ENCODE measurements around the gene MYLK4. TPM values are rescaled to one million over a fixed set of nuclear protein-coding genes. Genes with fewer than 3 reads are reported as not detected.

MYLK4 gene
- total RNA-seq, 2 experiments from 2014 or later: 0.07 TPM; not detected in 1

DNA sequence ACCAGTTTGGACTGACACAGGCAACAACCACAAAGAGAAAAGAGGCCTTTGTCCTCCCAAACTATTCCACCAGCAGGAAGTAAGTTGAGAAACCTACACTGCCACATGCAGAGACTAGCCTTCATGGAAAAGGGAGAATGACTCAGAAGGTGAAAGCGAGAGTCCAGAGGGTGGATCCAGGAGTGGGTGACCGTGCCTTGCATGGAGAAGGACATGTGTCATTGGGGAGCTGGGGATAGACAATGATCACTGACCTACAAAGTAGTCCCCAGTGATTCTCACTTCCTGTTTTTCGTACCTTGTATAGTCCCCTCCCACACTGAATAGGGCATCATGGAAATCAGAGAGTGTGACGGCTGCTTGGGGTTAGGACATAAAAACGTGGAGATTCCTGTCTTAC, 91.9 kb downstream of the MYLK4 start:
- H3K4me1 Mint-ChIP-seq (ENCODE audit: low read depth): peaks cover 9% of the 10 kb centered on the region
- intact Hi-C loops (cut with micrococcal nuclease): no loop called here
- DNase-seq: no peak
- H3K9me3 Mint-ChIP-seq: no peaks in the 10 kb centered on the region
- no peaks in the 10 kb centered on the region for H3K36me3 Mint-ChIP-seq (ENCODE audit: low read depth)
- CTCF ChIA-PET: no interaction called here
- no peak overlapping the region for H3K4me3 Mint-ChIP-seq
- H3K27ac Mint-ChIP-seq: no peak overlapping the region
- H3K27me3 Mint-ChIP-seq (ENCODE audit: low read depth): no peaks in the 10 kb centered on the region

DNA sequence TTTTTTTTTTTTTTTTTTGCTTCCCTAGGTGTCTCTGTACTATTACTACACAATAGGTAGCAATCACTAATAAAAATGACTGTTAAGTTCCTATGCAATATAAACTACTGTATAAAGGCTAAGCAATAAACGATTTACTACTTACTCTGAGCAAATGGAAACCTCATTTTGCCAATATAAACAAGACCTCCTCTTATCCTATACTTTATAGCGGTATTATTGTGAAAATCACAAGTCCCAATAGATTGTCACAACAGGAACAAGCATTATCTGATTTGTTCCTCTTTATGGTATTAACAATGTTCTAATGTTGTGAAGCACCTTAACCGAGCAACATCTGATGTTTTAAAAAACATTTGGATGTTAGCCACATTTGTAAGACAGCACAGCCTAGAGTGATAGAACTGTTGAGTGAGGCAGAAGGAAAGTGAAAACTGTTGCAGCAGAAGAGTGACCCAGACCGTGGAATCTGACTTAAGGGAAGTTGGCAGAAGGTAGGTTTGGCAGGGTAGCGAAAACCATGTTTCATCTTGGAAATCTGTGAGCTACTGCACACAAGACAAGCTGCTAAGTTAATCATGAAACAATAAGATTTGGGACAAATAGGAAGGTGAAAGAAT, 94.2 kb downstream of the MYLK4 start:
- peaks cover 7% of the 10 kb centered on the region for H3K27me3 Mint-ChIP-seq (ENCODE audit: low read depth)
- CTCF ChIA-PET: no interaction called here
- H3K27ac Mint-ChIP-seq: no peak overlapping the region

DNA sequence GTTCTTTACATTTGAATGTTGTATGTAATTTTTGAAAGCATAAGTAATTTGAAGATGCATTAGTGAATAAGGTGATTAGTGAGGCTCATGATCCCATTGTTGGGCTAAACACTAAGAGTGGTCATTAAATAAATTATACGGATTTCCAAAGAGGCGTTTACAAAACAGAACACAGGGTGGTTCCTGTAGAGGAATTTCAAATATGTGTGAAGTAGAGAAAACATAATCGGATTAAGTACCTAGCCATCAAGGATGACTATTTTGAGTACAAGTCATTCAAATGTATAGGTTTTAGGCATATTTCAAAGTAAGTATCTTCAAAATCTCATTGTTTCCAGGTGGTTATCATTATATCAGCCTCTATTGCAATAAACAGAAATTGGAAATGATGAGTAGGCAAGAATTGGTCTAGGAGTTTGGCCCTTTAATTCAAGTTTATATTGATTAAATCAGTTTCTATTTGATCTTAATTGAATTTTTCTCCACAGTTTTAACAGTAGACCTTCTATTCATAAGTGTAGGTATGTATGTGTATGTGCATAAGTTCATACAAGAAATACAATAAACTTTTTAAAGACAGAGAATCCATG, 94.8 kb downstream of the MYLK4 start:
- Mint-ChIP-seq H3K4me1 (ENCODE audit: low read depth) (peaks cover 4% of the 10 kb centered on the region), H3K9me3 (no peaks in the 10 kb centered on the region), H3K4me3 (no peak overlapping the region), H3K27me3 (ENCODE audit: low read depth) (peaks cover 7% of the 10 kb centered on the region), H3K27ac (no peak overlapping the region), H3K36me3 (ENCODE audit: low read depth) (no peaks in the 10 kb centered on the region)
- intact Hi-C loops (cut with micrococcal nuclease): no loop called here
- DNase-seq: no peak
- CTCF ChIA-PET: no interaction called here

More for the DNA sequence above, 94.2 kb downstream of the MYLK4 start:
- H3K36me3 Mint-ChIP-seq (ENCODE audit: low read depth): no peaks in the 10 kb centered on the region
- no peak overlapping the region for H3K4me3 Mint-ChIP-seq
- no peak for DNase-seq
- peaks cover 4% of the 10 kb centered on the region for H3K4me1 Mint-ChIP-seq (ENCODE audit: low read depth)
- no peaks in the 10 kb centered on the region for H3K9me3 Mint-ChIP-seq
- intact Hi-C loops (cut with micrococcal nuclease): no loop called here

DNA sequence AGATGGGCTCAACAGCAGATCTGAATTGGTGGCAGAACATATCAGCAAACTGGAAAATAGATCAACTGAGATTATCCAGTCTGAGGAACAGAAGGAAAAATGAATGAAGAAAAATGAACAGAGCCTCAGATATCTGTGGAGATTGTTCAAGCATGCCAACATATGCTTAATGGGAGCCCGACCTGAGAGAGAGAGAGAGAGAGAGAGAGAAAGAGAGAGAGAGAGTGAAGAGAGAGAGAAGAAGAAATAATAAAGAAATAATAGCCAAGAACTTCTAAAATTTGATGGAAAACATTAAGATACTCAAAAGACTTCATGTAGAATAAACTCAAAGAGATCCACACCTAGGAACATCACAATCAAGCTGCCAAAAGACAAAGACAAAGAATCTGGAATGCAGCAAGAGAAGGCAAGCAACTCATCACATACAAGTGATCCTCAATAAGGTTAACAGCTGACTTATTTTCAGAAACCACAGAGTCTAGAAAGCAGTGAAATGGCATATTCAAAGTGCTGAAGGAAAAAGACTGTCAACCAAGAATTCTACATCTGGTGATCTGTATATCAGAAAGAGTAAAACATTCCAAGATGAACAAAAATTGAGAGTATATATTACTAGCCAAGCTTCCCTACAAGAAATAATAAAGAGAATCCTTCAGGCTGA, 97.2 kb downstream of the MYLK4 start:
- no peak for DNase-seq
- Mint-ChIP-seq H3K27ac (no peak overlapping the region), H3K36me3 (ENCODE audit: low read depth) (no peaks in the 10 kb centered on the region), H3K27me3 (ENCODE audit: low read depth) (peaks cover 7% of the 10 kb centered on the region), H3K4me3 (no peak overlapping the region), H3K9me3 (no peaks in the 10 kb centered on the region), H3K4me1 (ENCODE audit: low read depth) (no peaks in the 10 kb centered on the region)
- CTCF ChIA-PET: interaction anchor here (0.7 to 1.4 kb wide), 4 partner anchors 18 to 1058 kb away, joined by 3 to 4 read pairs (median 4); no protein-coding TSS in a partner anchor
- intact Hi-C loops (cut with micrococcal nuclease): no loop called here

DNA sequence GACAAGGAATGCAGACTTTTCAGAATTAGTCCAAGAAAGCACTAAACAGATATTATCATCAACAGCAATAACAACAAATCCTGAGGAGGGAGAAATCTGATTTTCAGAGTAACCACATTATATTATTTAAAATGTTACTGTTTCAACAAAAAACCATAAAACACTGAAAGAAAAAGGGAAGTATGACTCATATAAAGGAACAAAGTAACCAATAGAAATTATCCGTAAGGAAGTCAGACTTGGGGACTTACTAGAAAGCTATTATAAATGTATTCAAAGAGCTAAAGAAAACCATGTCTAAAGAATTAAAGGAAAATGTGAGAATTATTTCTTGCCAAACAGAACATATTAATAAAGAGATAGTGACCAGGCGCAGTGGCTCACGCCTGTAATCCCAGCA, 98.1 kb downstream of the MYLK4 start:
- DNase-seq: no peak
- Mint-ChIP-seq H3K4me3 (no peak overlapping the region), H3K27me3 (ENCODE audit: low read depth) (peaks cover 9% of the 10 kb centered on the region), H3K27ac (no peak overlapping the region), H3K4me1 (ENCODE audit: low read depth) (no peaks in the 10 kb centered on the region), H3K9me3 (no peaks in the 10 kb centered on the region), H3K36me3 (ENCODE audit: low read depth) (no peaks in the 10 kb centered on the region)
- intact Hi-C loops (cut with micrococcal nuclease): no loop called here
- CTCF ChIA-PET: no interaction called here

DNA sequence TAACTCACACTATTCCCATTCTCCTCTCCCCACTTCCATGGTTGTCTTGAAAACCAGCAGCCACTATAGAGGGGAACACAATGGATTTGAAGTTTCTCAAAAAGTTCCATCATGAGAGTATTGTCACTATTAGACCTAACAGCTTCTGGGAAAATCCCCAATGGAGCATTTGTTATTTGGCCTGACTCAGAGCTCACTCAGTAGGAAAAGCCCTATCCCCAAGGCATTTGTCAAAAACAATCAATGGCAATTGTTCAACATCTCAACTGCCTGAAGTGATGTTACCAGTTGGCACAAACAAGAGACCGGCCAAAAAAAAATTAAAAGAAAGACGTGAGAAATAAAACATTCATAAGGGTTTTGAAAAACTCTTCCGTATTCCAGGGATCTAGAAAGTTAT, 98.8 kb downstream of the MYLK4 start:
- H3K4me3 Mint-ChIP-seq: no peak overlapping the region
- DNase-seq: no peak
- intact Hi-C loops (cut with micrococcal nuclease): no loop called here
- H3K36me3 Mint-ChIP-seq (ENCODE audit: low read depth): no peaks in the 10 kb centered on the region
- peaks cover 9% of the 10 kb centered on the region for H3K27me3 Mint-ChIP-seq (ENCODE audit: low read depth)
- no peaks in the 10 kb centered on the region for H3K9me3 Mint-ChIP-seq
- H3K4me1 Mint-ChIP-seq (ENCODE audit: low read depth): no peaks in the 10 kb centered on the region
- CTCF ChIA-PET: interaction anchor here (0.6 kb wide), 1 partner anchor 78 kb away, joined by 3 read pairs; no protein-coding TSS in a partner anchor
- no peak overlapping the region for H3K27ac Mint-ChIP-seq

DNA sequence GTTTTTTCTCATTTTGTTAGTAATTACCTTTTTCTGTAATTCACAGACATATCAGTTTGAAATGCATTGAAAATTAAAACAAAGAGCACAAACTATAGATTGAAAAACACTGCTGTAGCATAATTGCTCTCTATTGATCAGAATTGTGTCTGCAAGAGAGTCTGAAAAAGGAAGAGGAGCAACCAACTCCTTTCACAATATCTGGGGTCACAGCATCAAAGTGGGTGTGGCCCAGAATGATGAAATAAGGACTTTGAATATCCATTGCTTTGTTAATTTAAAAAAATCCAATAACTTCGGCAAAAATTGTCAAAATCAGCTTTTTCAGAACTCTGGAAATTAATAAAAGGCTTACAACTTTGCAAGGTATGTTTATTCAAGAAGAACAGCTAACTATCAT, 99.2 kb downstream of the MYLK4 start:
- intact Hi-C loops (cut with micrococcal nuclease): no loop called here
- H3K4me3 Mint-ChIP-seq: no peak overlapping the region
- CTCF ChIA-PET: interaction anchor here (0.6 kb wide), 1 partner anchor 79 kb away, joined by 3 read pairs; no protein-coding TSS in a partner anchor
- peaks cover 13% of the 10 kb centered on the region for H3K27me3 Mint-ChIP-seq (ENCODE audit: low read depth)
- H3K4me1 Mint-ChIP-seq (ENCODE audit: low read depth): no peaks in the 10 kb centered on the region
- H3K36me3 Mint-ChIP-seq (ENCODE audit: low read depth): no peaks in the 10 kb centered on the region
- no peaks in the 10 kb centered on the region for H3K9me3 Mint-ChIP-seq
- no peak overlapping the region for H3K27ac Mint-ChIP-seq
- DNase-seq: no peak

DNA sequence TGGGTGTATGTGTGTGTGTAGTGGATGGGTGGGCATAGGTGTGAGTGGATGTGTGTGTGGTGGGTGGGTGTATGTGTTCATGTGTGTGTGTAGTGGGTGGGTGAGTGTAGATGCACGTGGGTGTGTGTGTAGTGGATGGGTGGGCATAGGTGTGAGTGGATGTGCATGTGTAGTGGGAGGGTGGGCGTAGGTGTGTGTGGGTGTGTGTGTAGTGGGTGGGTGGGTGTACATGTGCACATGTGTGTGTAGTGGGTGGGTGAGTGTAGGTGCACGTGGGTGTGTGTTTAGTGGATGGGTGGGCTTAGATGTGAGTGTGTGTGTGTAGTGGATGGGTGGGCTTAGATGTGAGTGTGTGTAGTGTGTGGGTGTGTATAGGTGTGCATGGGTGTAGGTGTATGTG, 104.4 kb downstream of the MYLK4 start:
- CTCF ChIA-PET: interaction anchor here (2.5 kb wide), 1 partner anchor 12 kb away, joined by 8 read pairs; no protein-coding TSS in a partner anchor
- Mint-ChIP-seq H3K27ac (no peak overlapping the region), H3K36me3 (ENCODE audit: low read depth) (no peaks in the 10 kb centered on the region), H3K9me3 (no peaks in the 10 kb centered on the region), H3K4me1 (ENCODE audit: low read depth) (no peaks in the 10 kb centered on the region), H3K4me3 (no peak overlapping the region), H3K27me3 (ENCODE audit: low read depth) (peaks cover 19% of the 10 kb centered on the region)
- DNase-seq: no peak
- intact Hi-C loops (cut with micrococcal nuclease): no loop called here

DNA sequence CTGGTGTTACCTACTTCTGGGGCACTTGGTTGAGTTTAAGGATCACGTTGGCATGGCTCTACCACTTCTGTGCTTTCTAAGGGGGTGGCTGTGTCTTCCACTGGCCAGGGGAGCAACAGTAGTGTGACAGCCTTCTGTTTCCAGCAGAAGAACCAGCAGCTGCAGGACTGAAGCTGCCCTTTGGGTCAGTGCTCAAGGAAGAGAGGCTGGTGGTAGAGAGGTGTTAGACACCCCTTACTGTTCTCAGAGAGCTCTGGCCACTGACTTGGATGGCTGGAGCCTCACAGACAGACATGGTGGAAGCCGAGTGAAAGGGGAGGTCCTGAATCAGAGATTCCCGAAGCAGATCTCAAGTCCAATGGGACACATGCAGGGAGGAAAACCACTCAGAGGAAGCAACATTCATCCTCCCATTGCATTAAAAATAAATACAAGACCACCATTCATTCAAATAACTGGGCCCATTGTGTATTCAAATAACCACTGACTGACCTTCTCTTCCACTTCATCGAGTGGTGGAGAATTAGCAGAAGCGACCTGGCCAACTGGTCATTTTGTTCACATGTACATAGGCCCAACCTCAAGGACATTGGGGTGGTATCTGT, 106.7 kb downstream of the MYLK4 start:
- H3K9me3 Mint-ChIP-seq: no peaks in the 10 kb centered on the region
- H3K27me3 Mint-ChIP-seq (ENCODE audit: low read depth): peaks cover 28% of the 10 kb centered on the region
- DNase-seq: no peak
- CTCF ChIA-PET: interaction anchor here (1.2 to 2.5 kb wide), 2 partner anchors 9 to 10 kb away, joined by 3 to 8 read pairs; no protein-coding TSS in a partner anchor
- no peak overlapping the region for H3K4me3 Mint-ChIP-seq
- no peaks in the 10 kb centered on the region for H3K4me1 Mint-ChIP-seq (ENCODE audit: low read depth)
- H3K27ac Mint-ChIP-seq: no peak overlapping the region
- intact Hi-C loops (cut with micrococcal nuclease): no loop called here
- no peaks in the 10 kb centered on the region for H3K36me3 Mint-ChIP-seq (ENCODE audit: low read depth)

DNA sequence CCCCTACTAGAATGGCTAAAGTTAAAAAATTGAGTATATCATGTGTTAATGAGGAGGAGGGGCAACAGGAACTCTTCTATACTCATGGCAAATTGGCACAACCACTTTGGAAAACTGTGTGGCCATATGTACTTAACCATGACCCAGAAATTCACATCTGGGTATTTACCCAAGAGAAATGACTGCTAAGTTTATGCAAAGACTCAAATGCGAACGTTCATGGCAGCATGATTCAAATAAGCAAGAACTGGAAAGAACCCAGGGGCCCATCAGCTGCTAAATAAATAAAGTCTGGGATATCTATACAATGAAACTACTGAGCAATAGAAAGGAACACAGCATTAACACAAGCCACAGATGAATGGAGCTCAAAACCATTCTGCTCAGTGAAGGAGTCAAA, 107.6 kb downstream of the MYLK4 start:
- H3K27ac Mint-ChIP-seq: no peak overlapping the region
- H3K4me3 Mint-ChIP-seq: no peak overlapping the region
- peaks cover 25% of the 10 kb centered on the region for H3K27me3 Mint-ChIP-seq (ENCODE audit: low read depth)
- H3K36me3 Mint-ChIP-seq (ENCODE audit: low read depth): no peaks in the 10 kb centered on the region
- H3K4me1 Mint-ChIP-seq (ENCODE audit: low read depth): no peaks in the 10 kb centered on the region
- DNase-seq: no peak
- intact Hi-C loops (cut with micrococcal nuclease): no loop called here
- CTCF ChIA-PET: interaction anchor here (1.2 kb wide), 1 partner anchor 8 kb away, joined by 3 read pairs; no protein-coding TSS in a partner anchor
- no peaks in the 10 kb centered on the region for H3K9me3 Mint-ChIP-seq

DNA sequence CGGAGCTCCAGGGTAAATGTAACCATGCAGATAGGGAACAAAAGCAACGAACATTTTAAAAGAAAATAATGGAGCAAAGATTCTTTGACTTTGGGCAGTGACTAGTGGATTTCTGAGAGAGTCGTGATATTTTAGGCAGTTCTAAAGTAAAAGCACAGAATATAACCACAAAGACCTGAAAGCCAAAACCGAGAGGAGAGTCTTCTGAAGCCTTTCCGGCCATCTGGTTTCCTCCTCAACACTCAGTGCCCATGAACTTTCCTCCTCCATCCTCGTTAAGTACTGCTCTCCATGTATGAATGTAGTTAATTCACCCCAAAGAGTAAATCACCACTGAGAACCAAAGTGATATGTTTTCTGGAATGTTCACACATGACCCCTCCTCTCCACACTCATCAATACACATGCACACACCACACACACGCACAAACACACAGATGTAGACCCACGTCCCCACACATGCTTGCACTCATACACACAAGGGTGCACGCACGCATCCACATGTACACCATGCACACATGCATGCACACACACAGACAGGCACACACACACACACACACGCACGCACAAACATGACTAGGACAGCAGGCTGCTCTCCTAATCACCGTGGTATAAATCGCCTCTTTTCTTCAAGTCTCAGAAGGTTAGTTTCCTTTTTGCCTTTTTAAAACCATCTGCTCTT, 109.5 kb downstream of the MYLK4 start:
- H3K4me1 Mint-ChIP-seq (ENCODE audit: low read depth): no peaks in the 10 kb centered on the region
- H3K4me3 Mint-ChIP-seq: no peak overlapping the region
- H3K27me3 Mint-ChIP-seq (ENCODE audit: low read depth): peaks cover 21% of the 10 kb centered on the region
- DNase-seq: no peak
- no peaks in the 10 kb centered on the region for H3K36me3 Mint-ChIP-seq (ENCODE audit: low read depth)
- H3K27ac Mint-ChIP-seq: no peak overlapping the region
- intact Hi-C loops (cut with micrococcal nuclease): no loop called here
- H3K9me3 Mint-ChIP-seq: no peaks in the 10 kb centered on the region
- CTCF ChIA-PET: no interaction called here

DNA sequence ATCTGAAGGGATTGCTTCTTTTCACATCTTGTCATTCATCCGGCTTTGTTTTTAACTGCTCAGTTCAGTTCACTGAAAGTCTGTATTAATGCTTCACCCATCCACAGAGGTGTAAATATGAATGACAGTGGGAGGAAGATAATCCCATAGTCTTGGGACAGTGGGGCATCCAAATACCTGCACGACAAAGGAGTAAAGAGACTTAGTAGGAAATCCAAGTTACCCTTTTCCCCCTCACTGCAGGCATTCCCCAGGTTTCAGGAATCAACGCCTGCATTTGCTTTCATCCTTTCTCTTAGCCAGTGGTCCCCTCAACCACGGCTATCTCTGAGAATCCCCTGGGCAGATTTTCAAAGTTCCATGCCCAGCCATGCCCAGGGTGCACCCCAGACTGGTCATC, 110.2 kb downstream of the MYLK4 start:
- Mint-ChIP-seq H3K27ac (no peak overlapping the region), H3K36me3 (ENCODE audit: low read depth) (no peaks in the 10 kb centered on the region), H3K4me1 (ENCODE audit: low read depth) (no peaks in the 10 kb centered on the region), H3K27me3 (ENCODE audit: low read depth) (peaks cover 20% of the 10 kb centered on the region), H3K9me3 (no peaks in the 10 kb centered on the region), H3K4me3 (no peak overlapping the region)
- DNase-seq: no peak
- CTCF ChIA-PET: interaction anchor here (0.6 kb wide), 1 partner anchor 100 kb away, joined by 3 read pairs; no protein-coding TSS in a partner anchor
- intact Hi-C loops (cut with micrococcal nuclease): no loop called here

Data from activated naive CD4-positive, alpha-beta T cell treated with anti-CD3 and anti-CD28 coated beads for 36 hours (primary cell).